ENCODE data around the gene FBXL7.

Gene FBXL7

DNA sequence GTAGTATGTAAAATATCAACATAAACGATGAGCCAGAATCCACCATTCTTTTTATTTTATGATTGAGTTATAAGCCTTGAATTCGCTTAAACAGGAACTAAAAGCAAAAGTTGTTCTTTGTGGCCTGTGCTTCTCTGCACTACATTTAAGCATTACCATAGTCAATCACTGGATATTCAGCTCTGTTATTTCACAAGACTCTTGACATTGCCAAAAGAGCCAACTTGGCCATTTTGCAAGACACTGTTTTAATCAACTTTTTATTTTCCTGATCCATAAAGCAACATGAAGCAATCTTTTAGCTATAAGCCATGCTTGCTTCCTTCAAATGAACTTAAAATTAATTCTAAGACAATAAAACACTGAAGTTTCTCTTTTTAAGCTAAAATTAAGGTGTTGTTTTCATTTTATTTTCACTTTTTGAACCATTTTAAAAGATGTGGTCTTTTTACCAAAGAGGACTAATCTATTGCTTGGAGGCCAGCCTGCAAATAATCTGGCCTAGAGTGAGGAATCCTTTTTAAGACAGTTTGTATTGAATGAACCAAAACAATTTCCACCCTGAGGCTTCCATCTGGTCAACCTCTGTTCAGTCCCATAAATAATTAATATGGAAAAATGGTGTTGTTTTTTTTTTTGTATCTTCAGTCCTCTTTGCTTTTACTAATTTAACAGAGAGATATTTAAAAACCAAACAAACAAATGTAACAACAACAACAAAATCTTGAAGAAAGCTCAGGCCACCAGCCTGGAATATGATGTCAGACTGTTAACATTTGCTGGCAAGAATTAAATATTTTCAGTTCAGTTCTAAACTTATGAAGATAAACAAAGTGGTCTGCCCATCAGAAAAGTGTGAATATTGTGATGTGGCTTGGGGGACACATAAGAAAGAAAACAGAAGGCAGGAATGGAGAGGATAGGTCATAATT lies 405.2 kb downstream of the FBXL7 start:
- DNase-seq = no peak

DNA sequence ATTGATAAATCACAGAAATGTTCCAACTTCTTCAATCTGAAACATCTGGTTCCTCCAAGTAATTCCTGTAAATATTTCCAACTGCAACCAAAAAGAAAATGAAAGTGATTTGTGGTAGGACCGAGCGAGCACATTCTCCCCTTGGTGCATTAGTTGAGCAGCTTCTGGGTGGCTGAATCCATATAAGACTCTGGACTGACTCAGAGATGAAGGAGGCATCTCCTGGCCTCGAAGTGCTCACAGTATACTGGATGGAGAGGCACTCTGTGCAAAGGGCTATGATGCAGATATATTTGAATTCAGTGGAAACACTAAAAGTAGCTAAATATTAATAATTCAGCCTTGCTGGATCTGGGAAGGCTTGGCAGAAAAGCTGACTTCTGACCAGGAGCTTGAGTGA lies 414.7 kb downstream of the FBXL7 start:
- DNase-seq = no peak

DNA sequence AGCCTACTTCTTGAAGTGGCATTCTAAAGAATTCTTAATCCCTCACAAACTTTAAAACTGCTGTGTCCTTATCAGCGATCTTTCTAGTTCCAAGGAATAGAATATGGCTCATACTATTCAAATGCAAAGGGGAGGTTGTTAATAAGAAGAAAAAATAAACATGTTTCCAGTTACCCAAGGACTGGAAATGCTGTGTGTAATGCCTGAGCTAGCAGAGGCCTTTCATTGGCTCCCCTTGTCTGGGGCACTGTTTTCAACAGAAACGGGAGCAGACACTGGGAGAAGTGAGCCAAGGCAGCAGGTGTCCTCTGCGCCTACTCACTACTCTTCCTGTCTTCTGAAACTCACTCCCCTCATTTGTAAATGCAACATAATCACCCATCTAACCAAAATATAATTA lies 426.6 kb downstream of the FBXL7 start:
- DNase-seq = no peak

DNA sequence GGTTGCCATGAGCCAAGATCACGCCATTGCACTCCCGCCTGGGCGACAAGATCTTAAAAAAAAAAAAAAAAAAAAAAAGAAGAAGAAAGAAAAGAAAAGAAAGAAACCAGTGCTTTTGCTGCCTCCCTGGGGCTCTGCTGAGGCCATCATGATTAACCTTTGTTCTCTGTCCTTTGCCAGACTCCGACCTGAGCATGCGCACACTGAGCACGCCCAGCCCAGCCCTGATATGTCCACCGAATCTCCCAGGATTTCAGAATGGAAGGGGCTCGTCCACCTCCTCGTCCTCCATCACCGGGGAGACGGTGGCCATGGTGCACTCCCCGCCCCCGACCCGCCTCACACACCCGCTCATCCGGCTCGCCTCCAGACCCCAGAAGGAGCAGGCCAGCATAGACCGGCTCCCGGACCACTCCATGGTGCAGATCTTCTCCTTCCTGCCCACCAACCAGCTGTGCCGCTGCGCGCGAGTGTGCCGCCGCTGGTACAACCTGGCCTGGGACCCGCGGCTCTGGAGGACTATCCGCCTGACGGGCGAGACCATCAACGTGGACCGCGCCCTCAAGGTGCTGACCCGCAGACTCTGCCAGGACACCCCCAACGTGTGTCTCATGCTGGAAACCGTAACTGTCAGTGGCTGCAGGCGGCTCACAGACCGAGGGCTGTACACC lies 427.9 kb downstream of the FBXL7 start:
- DNase-seq = no peak

DNA sequence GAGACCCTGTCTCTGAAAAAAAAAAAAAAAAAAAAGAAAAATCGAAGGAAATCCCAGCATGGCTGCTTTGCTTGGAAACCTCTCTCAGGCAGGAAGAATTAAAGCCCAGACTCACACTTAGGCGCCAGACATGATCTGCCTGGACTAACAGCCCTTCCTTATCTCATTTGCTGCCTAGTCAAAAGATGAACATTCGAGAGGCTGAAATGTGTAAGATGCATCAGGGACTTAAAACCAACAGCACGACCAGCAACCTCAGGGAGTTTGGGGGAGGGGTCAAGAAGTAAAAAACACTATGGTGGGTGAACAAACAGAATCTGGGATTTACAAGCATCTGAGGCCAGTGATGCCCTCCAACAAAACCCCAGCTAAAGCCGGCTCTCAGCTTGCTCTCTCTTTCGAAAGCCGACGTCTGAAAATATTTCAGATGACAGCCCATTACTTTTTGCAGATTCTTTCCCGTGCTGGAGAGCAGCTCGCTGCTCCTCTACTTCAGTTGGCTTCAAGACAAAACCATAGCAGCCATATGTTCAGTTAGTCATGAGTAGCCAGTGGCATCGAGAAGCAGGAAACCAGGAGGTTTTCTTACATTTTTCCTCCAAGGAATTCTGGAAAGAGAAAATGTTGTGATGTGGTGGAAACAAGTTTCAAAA lies 429.8 kb downstream of the FBXL7 start:
- no peak for DNase-seq

DNA sequence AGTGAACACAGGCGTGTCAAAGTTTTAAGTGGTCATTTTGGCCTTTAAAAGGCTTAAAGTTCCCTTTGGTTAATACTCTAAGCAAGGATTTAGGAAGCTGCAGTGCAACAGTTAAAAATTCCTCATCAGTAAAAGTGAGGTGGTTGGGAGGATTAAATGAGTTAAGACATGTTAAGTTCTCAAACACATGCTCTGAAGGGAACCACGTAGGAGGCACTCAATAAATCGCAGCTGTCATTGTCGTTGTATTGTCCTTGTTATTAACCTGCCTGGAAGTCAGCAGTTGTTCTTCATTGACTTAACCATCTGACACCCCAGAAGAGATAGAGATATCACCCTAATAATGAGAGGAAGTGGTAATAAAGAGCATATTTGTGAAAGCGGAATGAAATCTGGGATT lies 432.1 kb downstream of the FBXL7 start:
- no peak for DNase-seq

DNA sequence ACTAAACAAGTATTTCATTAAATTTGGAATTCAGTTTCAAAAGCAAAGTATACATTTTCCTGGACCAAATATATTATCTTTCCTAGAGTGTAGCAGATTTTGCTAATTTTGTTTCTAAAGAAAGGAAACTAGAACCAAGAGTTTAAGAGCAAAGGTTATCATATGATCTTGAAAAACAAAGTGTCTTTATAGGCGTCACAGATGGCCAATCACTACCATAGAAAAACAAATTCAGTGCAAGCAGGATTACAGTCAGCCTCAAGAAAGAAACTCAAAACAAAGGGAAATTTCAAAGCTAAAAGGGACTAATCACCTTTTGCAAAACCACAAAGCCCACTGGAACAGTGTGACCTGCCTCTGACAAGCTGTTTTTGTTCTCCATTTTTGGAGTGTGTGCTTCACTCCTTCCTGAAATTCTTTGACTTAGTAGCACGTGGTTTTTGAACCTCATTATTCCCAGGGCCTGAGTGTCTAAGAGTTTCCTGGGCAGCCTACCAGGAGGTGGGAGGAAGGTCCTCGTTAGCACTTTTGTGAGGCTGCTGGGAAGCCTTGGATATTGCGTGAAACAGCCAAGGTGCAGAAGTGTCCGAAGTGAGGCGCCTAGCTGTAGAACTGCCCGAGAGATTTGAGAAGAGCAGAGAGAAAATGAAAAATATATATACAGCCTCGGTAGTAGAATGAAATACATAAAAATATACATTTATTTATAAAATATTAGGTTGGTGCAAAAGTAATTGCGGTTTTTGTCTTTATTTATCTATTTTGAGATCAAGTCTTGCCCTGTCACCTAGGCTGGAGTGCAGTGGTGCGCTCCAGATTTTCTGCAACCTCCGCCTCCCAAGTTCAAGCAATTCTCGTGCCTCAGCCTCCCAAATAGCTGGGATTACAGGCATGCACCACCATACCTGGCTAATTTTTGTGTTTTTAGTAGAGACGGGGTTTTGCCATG lies 433.6 kb downstream of the FBXL7 start:
- DNase-seq = no peak

DNA sequence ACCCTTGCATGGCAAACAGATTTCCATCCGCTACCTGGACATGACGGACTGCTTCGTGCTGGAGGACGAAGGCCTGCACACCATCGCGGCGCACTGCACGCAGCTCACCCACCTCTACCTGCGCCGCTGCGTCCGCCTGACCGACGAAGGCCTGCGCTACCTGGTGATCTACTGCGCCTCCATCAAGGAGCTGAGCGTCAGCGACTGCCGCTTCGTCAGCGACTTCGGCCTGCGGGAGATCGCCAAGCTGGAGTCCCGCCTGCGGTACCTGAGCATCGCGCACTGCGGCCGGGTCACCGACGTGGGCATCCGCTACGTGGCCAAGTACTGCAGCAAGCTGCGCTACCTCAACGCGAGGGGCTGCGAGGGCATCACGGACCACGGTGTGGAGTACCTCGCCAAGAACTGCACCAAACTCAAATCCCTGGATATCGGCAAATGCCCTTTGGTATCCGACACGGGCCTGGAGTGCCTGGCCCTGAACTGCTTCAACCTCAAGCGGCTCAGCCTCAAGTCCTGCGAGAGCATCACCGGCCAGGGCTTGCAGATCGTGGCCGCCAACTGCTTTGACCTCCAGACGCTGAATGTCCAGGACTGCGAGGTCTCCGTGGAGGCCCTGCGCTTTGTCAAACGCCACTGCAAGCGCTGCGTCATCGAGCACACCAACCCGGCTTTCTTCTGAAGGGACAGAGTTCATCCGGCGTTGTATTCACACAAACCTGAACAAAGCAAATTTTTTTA lies 436.7 kb downstream of the FBXL7 start:
- no peak for DNase-seq

DNA sequence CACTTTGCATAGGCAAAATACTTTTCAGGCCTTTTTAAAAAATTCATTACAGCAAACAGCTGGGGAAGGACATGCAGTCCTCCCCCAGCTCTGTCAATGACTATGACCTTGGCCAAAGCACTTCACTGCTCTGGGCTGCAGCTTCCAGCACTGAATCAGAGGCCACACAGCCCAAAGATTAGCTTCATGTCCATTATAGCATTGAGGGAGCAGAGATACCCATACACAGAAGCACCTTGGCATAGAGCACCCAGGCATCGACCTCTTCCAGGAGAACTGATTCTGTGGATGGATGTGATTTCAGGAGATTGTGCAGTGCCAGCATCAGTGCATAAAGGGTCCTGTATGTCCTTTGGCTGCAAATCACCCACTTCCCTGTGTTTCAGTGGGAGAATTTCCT lies 437.7 kb downstream of the FBXL7 start:
- no peak for DNase-seq

DNA sequence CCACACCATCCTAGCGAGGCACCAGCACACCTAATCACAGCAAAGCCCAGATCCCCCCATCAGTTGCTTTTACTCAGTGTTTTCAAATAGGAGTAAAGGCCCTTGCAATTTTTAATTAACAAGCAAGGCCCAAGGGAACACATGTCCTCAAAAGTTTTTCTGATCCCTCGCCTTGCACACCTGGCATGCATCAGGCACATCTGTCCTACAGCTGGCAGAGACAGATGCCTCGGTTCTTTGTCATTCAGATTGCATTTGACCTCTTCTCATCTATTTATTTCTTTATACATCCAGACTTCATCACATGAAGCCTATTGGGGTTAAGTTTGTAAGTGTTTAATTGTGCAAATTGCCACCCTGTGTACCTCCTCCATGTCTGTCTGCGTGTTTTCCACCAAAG lies 438.2 kb downstream of the FBXL7 start:
- DNase-seq = no peak

DNA sequence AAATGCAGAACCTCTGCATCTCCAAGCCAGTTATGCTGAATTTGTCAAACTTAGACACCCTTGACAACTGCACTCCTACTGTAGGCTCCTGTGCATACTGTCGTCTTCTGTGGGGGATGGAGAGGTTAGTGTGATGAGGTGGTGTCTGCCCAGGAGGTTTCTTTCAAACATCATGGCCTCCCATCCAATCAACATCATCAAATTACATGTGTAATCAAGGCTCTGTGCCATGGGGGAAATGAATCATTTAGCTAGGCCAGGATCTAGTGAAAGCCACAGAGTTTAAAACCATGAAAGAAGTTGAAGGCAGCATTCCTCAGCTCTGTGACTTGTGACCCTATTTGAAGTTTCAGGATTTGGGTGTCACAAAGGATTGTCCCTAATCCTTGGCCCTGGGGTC lies 439.0 kb downstream of the FBXL7 start:
- DNase-seq = no peak

DNA sequence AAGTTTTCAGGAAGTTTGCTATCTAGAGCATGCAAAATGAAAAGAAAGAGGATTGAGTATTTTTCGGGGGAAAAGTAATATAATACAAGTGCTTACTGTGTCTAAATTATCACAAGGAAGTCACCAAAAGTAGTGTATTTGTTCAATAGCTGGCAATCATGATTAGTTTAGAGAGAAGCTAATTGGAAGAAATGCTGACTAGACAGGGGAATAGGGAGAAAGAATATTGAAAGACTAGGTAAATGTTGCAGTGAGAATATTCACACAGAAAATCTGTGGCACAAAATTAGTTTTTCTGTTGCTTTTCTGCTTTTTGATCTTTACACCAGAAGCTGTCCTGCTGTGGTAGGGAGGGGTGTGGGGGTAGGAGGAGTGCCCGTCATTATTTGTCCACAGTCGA lies 440.9 kb downstream of the FBXL7 start:
- no peak for DNase-seq

DNA sequence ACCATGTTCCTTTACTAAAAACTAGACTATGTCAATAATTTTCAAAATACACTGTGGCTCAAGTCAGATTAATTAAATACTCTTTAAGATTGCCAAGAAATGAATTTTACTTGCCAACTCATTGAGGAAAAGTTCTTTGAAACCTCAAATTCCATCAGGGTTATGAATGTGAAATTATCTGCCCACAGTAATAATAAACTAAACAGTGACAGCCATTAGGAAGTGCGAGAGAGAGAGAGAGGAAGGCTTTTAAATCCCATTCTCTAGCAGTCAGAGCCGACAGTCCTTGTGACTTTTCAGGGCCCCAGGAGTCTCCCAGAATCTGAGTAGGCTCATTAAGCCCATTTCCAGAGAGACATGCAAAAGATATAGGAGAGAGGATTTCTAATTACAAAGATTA lies 443.5 kb downstream of the FBXL7 start:
- DNase-seq = no peak

DNA sequence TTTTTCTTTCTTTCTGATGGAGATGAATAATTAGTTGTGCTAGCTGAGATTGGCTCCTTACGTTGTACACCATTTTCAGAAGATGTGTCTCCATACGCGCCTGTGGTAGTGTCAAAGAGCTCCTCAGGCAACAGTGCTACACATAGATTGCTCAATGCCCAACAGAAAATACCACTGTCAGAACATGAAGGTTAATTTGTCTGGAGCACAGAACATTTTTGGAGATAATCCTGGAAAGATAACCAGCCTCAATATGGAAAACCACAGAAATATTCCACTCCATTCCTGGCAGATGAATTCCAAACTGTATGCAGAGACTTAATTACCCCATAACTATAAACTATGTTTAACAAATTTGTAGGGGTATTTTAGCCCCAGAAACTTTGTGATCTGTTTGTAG lies 446.0 kb downstream of the FBXL7 start:
- no peak for DNase-seq

DNA sequence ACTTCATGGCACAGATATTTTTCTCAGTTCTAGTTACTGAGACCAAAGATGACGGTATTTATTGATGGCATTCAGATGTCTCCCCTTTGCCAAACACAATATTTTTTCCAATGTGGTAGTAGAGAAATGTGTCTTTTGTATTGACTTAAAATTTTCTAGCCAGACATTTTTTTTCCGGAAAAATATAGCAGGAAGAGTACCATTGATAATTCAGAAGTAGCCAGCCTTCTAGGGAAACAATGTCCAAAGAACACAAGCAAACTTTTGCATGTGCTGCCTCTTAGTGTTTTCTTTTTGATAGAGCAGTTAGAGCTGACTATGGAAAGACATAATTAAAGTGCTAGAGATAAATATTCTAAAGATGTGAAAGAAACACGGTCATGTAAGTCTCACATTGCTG lies 448.2 kb downstream of the FBXL7 start:
- DNase-seq = no peak

DNA sequence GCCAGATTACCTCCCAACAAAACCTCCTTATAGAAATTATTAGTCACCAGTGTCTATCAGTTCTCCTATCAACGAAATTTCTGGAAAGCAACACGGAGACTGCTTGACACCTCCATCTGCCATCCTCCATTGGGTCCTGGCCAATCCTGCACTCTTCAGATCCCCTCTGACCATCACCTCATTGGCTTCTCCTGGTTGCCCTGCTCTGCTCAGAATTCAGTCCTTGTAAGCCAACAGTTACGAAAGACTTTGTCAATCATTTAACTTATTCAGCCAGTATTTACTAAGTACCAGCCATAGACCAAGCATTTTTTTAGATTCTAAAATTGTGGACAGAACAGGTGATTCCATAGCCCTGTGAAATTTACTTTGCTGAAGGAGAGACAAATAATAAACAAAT lies 451.1 kb downstream of the FBXL7 start:
- no peak for DNase-seq

DNA sequence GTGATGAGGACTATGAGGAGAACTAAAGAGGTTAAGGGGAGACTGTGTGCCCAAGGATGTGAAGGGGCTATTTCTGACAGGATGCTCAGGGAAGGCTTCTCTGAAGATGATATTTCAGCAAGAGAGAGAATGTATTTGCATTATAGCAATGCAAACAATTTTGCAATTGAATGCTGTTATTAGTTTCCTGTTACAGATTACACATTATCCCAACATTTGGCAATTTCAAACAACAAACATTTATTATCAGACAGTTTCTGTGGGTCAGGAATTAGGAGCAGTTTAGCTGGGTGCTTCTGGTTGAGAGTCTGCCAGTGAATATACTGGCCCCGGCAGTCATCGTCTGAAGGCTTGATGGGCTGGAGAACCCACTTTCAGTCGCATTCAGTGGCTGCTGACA lies 451.6 kb downstream of the FBXL7 start:
- DNase-seq = no peak

DNA sequence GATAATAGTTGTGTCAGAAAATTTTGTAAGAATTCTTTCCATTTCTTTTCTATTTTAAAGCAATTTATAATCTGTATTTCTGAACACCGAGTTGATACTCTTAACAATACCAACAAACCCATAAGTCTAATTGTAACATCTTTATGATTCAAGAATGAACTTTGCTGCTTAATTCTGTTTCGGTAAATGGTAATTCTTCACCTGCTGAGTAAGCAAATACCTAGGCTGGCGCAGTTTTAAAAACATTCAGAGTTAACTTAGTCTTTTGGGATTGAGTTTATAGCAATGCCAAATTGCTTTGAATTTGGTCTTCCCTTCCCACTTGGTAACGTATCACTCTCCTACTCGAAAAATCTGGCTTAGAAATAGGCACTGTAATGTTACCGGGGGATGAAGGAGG lies 456.6 kb downstream of the FBXL7 start:
- no peak for DNase-seq

DNA sequence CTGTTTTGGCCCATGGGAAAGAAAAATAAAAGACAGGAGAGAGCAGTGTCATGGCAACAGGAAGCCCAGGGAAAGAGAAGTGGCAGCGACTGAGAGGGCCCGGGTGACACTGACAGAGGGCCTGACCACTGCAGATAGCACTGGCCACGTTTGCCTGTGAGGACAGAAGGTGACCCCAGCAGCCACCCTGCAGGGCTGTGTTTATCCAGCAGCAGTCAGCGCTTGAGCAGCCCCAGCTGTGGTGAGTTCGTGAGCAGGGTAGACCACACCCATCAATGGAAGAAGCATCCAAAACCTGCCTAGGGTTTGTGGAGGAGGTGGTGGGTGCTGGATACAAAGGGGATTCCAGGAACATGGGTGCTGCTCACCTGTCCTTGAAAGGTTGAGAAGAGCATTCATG lies 457.1 kb downstream of the FBXL7 start:
- DNase-seq = no peak

DNA sequence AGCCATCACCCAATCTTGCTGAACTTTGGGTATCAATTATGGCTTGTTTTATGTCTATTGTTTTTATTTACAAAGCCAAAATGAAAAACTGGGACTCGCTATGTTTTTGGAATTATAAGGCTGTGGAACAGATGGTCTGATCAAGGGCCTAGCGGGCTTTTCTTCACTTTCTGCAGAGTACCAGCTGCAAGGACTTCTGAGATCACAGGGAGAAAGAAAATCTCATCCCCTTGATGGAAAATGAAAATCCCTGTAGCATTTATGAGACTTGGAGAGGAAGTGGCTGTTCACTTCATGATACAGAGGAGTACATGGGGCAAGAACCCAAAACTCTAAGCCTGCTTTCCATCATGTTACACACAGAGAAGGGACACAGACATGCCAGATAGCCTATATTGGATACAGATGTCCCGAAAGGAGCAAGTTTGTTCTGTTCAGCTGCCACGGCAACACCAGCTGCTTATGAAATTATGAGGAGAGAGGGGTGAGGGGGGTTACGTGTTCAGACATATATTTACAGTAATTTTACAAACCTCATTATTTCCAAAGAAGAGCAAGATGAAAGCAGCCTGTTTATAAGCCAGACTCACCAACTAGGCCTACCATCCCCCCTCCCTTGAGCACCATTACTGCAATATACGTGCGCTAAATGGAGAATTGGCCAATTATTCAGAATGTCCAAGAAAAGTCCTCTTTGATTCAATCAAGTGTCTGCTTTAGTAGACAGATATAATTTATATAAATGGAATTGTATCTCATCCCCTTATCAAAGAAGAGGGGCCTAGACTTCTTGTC lies 459.6 kb downstream of the FBXL7 start:
- DNase-seq = no peak

DNA sequence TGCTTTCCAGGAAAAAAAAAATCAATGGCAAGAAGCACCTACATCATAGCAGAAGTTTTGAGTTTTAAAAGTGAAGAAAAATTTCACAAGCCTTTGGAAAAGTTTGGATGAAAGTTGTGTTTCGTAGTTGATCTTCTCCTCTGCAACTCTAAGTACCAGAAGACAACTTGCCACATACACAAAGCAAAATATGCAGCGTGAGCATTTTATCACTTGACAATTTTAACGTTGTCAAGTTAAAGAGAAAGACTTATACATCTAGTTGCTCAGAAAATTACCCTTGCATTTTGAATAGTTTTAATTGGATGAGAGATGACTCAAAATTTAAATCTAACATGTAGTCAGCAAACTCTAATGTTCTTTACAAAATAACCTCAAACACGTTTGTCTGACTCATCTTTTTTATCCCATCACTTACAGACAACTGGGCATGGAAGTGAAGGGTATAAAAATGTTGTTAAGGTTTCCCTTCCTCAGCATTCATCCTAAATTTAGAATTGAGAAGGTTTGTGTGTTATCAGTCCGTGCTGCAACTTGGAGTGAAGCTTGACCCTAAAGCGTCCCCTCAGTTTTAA lies 466.2 kb downstream of the FBXL7 start:
- DNase-seq = no peak
